GM10847 (cell line): Measurements from ENCODE around the gene MADD.

Source experiments
- POLR2A ChIP-seq: IDR thresholded peaks from 2 replicates; pipeline ENCODE4 v1.6.1; 2011; ENCODE audit not compliant: insufficient read length; ENCODE audit errors: extremely low read depth

Gene MADD

GRCh38 chr11:47373876-47374719, 104.2 kb downstream of the MADD start:
- no peak for TF ChIP-seq POLR2A

GRCh38 chr11:47374720-47375019, 104.7 kb downstream of the MADD start:
- no peak for TF ChIP-seq POLR2A

GRCh38 chr11:47375020-47375419, 105.1 kb downstream of the MADD start:
- no peak for TF ChIP-seq POLR2A

- no peak for TF ChIP-seq POLR2A
These were observed 105.7 kb downstream of the MADD start for GRCh38 chr11:47375546-47376085.

- TF ChIP-seq POLR2A: no peak
These were observed 106.2 kb downstream of the MADD start for GRCh38 chr11:47376107-47376524.

GRCh38 chr11:47376525-47377371, 106.8 kb downstream of the MADD start:
- no peak for TF ChIP-seq POLR2A

- no peak for TF ChIP-seq POLR2A
These were observed 107.7 kb downstream of the MADD start for GRCh38 chr11:47377571-47378009.

- peak; percentile 57 for TF ChIP-seq POLR2A
These were observed 108.3 kb downstream of the MADD start, which contains the start of gene SPI1 for GRCh38 chr11:47378010-47378835. SPI1 (minus strand) TSS chr11:47378547; CDS start chr11:47378353, 194 bp downstream.

GRCh38 chr11:47378836-47379170, 108.9 kb downstream of the MADD start:
- no peak for TF ChIP-seq POLR2A

- no peak for TF ChIP-seq POLR2A
These were observed 109.4 kb downstream of the MADD start for GRCh38 chr11:47379317-47379716.
